Fibroblast of lung (primary cell): Measurements from ENCODE around the gene CXCR3. TPM values are rescaled to one million over a fixed set of nuclear protein-coding genes. Genes with fewer than 3 reads are reported as not detected.
A peak's percentile ranks its signal among the peaks of the same experiment; 100 is the strongest.

Source experiments
- DNase-seq, 2 donors: peaks; one replicate each; pipeline versions ENCODE4 v3.0.0 to v3.0.0-alpha.2; 2010; ENCODE audit warnings: low read depth in 2 of 2
- H2AFZ ChIP-seq: 2 replicates; pipeline ENCODE4 v1.5.1; 2012; ENCODE audit warnings: low read length, control low read depth, inconsistent platforms
- H3K27ac ChIP-seq: 2 replicates; pipeline ENCODE4 v1.5.1; 2011; ENCODE audit warnings: low read length, control low read depth; ENCODE audit not compliant: insufficient read depth
- H3K27me3 ChIP-seq: 2 replicates; pipeline ENCODE4 v1.5.1; 2011; ENCODE audit warnings: mild to moderate bottlenecking, low read length; ENCODE audit not compliant: control insufficient read depth, insufficient read depth
- H3K36me3 ChIP-seq: 2 replicates; pipeline ENCODE4 v1.5.1; 2011; ENCODE audit warnings: low read length; ENCODE audit not compliant: control insufficient read depth, insufficient read depth
- H3K4me1 ChIP-seq: 2 replicates; pipeline ENCODE4 v1.5.1; 2011; ENCODE audit warnings: low read length; ENCODE audit not compliant: control insufficient read depth, insufficient read depth; ENCODE audit errors: extremely low read depth
- H3K4me2 ChIP-seq: 2 replicates; pipeline ENCODE4 v1.5.1; 2011; ENCODE audit warnings: low read length, control low read depth; ENCODE audit not compliant: insufficient read depth; ENCODE audit errors: extremely low read depth
- H3K4me3 ChIP-seq, 4 experiments: fragments of 200-600 bp in 1 of 4; sonication (generic) in 1 of 4; replicated peaks in 1 of 4; 2 replicates each; pipeline ENCODE4 v1.5.1; 2011 to 2016; ENCODE audit warnings: low read length in 4 of 4, low read depth in 3 of 4, mild to moderate bottlenecking in 3 of 4, control low read depth in 2 of 4, inconsistent platforms in 1 of 4, mixed read lengths in 1 of 4; ENCODE audit not compliant: insufficient read depth in 1 of 4; ENCODE audit errors: control extremely low read depth in 1 of 4
- H3K79me2 ChIP-seq: 2 replicates; pipeline ENCODE4 v1.5.1; 2012; ENCODE audit warnings: mild to moderate bottlenecking, low read length, inconsistent platforms; ENCODE audit not compliant: control insufficient read depth, insufficient read depth
- H3K9ac ChIP-seq: 2 replicates; pipeline ENCODE4 v1.5.1; 2011; ENCODE audit warnings: mild to moderate bottlenecking, low read length, control low read depth; ENCODE audit not compliant: insufficient read depth
- H3K9me3 ChIP-seq: 2 replicates; pipeline ENCODE4 v1.5.1; 2012; ENCODE audit warnings: low read depth, low read length; ENCODE audit not compliant: control insufficient read depth, insufficient read depth
- H4K20me1 ChIP-seq: 2 replicates; pipeline ENCODE4 v1.5.1; 2011; ENCODE audit warnings: low read length; ENCODE audit not compliant: control insufficient read depth, insufficient read depth; ENCODE audit errors: extremely low read depth
- CTCF ChIP-seq, 2 donors: IDR thresholded peaks in 1 of 2; conservative IDR thresholded peaks in 1 of 2; 1 replicate in 1 of 2; 2 replicates in 1 of 2; pipeline ENCODE4 v1.5.1; 2011 to 2012; ENCODE audit warnings: low read length in 2 of 2, control low read depth in 1 of 2, inconsistent platforms in 1 of 2, low read depth in 1 of 2, mild to moderate bottlenecking in 1 of 2
- EZH2 ChIP-seq: IDR thresholded peaks from 2 replicates; pipeline ENCODE4 v1.5.1; 2012; ENCODE audit warnings: low read length, control low read depth, mild to moderate bottlenecking; ENCODE audit errors: missing control alignments
- polyA plus RNA-seq, 2 donors: library from polyadenylated mRNA; depleted of rRNA in 1 of 2; stranded (reverse) in 1 of 2; unstranded in 1 of 2; fragments of >200 nt; gene quantifications; 2 replicates each; pipeline ENCODE4 v1.2.1, GENCODE V29; 2011 to 2012; ENCODE audit warnings: missing spikeins in 1 of 2
- total RNA-seq: library from RNA; depleted of rRNA; stranded (reverse); fragments of >200 nt; gene quantifications from 2 replicates; pipeline ENCODE4 v1.2.1, GENCODE V29; 2014

CXCR3 gene
- total and polyA plus RNA-seq, 2 donors (not counting 1 experiment from before 2014, with no cell fraction given) = not detected

- H3K27ac ChIP-seq = no peak overlapping the region
- no peaks in the 10 kb centered on the region for H3K27me3 ChIP-seq
- no peak overlapping the region for H3K4me2 ChIP-seq
- H3K79me2 ChIP-seq = no peaks in the 10 kb centered on the region
- H4K20me1 ChIP-seq = no peaks in the 10 kb centered on the region
- peaks cover 3% of the 10 kb centered on the region for H3K4me1 ChIP-seq
- TF ChIP-seq CTCF (conservative IDR thresholded peaks at IDR 0.05 in 1 of 2, IDR thresholded peaks at IDR 0.05 in 1 of 2; ENCODE audit: low read depth in 1 of 2, low read length in 2 of 2) (no peak), EZH2 (no peak)
- no peaks in the 10 kb centered on the region for H3K36me3 ChIP-seq
- DNase-seq = no peak
- no peaks in the 10 kb centered on the region for H3K9me3 ChIP-seq
- no peak overlapping the region for H3K4me3 ChIP-seq
- no peak overlapping the region for H3K9ac ChIP-seq
- no peak overlapping the region for H2AFZ ChIP-seq
Measured at GRCh38 chrX:71619986-71620385, 1.7 kb upstream of the CXCR3 start.

- Histone ChIP-seq H3K36me3 (no peaks in the 10 kb centered on the region), H2AFZ (no peak overlapping the region), H3K4me1 (peaks cover 3% of the 10 kb centered on the region), H4K20me1 (no peaks in the 10 kb centered on the region), H3K79me2 (no peaks in the 10 kb centered on the region), H3K9me3 (no peaks in the 10 kb centered on the region), H3K27ac (no peak overlapping the region), H3K27me3 (no peaks in the 10 kb centered on the region), H3K9ac (no peak overlapping the region), H3K4me2 (no peak overlapping the region), H3K4me3 (no peak overlapping the region)
- TF ChIP-seq CTCF (conservative IDR thresholded peaks at IDR 0.05 in 1 of 2, IDR thresholded peaks at IDR 0.05 in 1 of 2; ENCODE audit: low read depth in 1 of 2, low read length in 2 of 2) (no peak), EZH2 (no peak)
- peak in 1 of 2 donors; percentile 42 for DNase-seq
Measured at GRCh38 chrX:71619193-71619592, 882 bp upstream of the CXCR3 start.

- H4K20me1 ChIP-seq = no peaks in the 10 kb centered on the region
- no peaks in the 10 kb centered on the region for H3K9me3 ChIP-seq
- no peak for TF ChIP-seq EZH2
- no peak for TF ChIP-seq CTCF (conservative IDR thresholded peaks at IDR 0.05 in 1 of 2, IDR thresholded peaks at IDR 0.05 in 1 of 2; ENCODE audit: low read depth in 1 of 2, low read length in 2 of 2)
- H3K27me3 ChIP-seq = no peaks in the 10 kb centered on the region
- H2AFZ ChIP-seq = no peak overlapping the region
- H3K4me3 ChIP-seq = no peak overlapping the region
- H3K79me2 ChIP-seq = no peaks in the 10 kb centered on the region
- H3K27ac ChIP-seq = no peak overlapping the region
- DNase-seq = no peak
- peaks cover 3% of the 10 kb centered on the region for H3K4me1 ChIP-seq
- H3K36me3 ChIP-seq = no peaks in the 10 kb centered on the region
- H3K9ac ChIP-seq = no peak overlapping the region
- no peak overlapping the region for H3K4me2 ChIP-seq
Measured at GRCh38 chrX:71618787-71619186, 476 bp upstream of the CXCR3 start.
